Smooth muscle cell (in vitro differentiated cells): Measurements from ENCODE around the gene GALR2. TPM values are rescaled to one million over a fixed set of nuclear protein-coding genes. Genes with fewer than 3 reads are reported as not detected.
A peak's percentile ranks its signal among the peaks of the same experiment; 100 is the strongest.

Experiments
- DNase-seq: peaks from one replicate; lab custom pipeline; 2025; ENCODE audit not compliant: unreplicated experiment; lab: John Stamatoyannopoulos, UW
- H2AFZ ChIP-seq: fragments of 200-600 bp; sonication (generic); 2 replicates; pipeline ENCODE4 v1.6.0; 2016; ENCODE audit warnings: antibody characterized with exemption, low read depth, mild to moderate bottlenecking
- H3F3A ChIP-seq: fragments of 200-600 bp; sonication (generic); 2 replicates; pipeline ENCODE4 v1.6.0; 2017; ENCODE audit warnings: antibody characterized with exemption, low read depth
- H3K27ac ChIP-seq: fragments of 200-600 bp; sonication (generic); 2 replicates; pipeline ENCODE4 v1.5.1; 2016; ENCODE audit warnings: low read depth, mild to moderate bottlenecking
- H3K27me3 ChIP-seq: fragments of 200-600 bp; sonication (generic); 2 replicates; pipeline ENCODE4 v1.6.1; 2016; ENCODE audit warnings: low read depth, mild to moderate bottlenecking
- H3K36me3 ChIP-seq: fragments of 200-600 bp; sonication (generic); 2 replicates; pipeline ENCODE4 v1.5.1; 2016; ENCODE audit warnings: low read depth
- H3K4me1 ChIP-seq: fragments of 200-600 bp; sonication (generic); 2 replicates; pipeline ENCODE4 v1.5.1; 2016; ENCODE audit warnings: low read depth
- H3K4me2 ChIP-seq: fragments of 200-600 bp; sonication (generic); 2 replicates; pipeline ENCODE4 v1.6.0; 2016; ENCODE audit warnings: mild to moderate bottlenecking
- H3K4me3 ChIP-seq: fragments of 200-600 bp; sonication (generic); 2 replicates; pipeline ENCODE4 v1.5.1; 2016; ENCODE audit warnings: mild to moderate bottlenecking
- H3K79me2 ChIP-seq: fragments of 200-600 bp; sonication (generic); 2 replicates; pipeline ENCODE4 v1.6.0; 2016; ENCODE audit warnings: low read depth, mild to moderate bottlenecking
- H3K9ac ChIP-seq: fragments of 200-600 bp; sonication (generic); 2 replicates; pipeline ENCODE4 v1.6.0; 2016; ENCODE audit warnings: low read depth
- H3K9me3 ChIP-seq: fragments of 200-600 bp; sonication (generic); replicated peaks from 2 replicates; pipeline ENCODE4 v1.5.1; 2016; ENCODE audit warnings: low read depth
- H4K20me1 ChIP-seq: fragments of 200-600 bp; sonication (generic); 2 replicates; pipeline ENCODE4 v1.6.0; 2016; ENCODE audit warnings: low read depth
- WGBS: methylation state at CpG from one replicate; pipeline ENCODE4 v1.1.7; 2016; ENCODE audit warnings: low lambda C conversion rate; 5-methylcytosine and 5-hydroxymethylcytosine counted together
- polyA plus RNA-seq: library from polyadenylated mRNA; unstranded; fragments of >200 nt; fragmentation: Nextera tagmentation; extraction: Ambion mirVana; gene quantifications from 2 replicates; pipeline ENCODE4 v1.2.1, GENCODE V29; 2016
- total RNA-seq: library from RNA; depleted of rRNA; stranded (reverse); fragments of >200 nt; gene quantifications from 2 replicates; pipeline ENCODE4 v1.2.3, GENCODE V29; 2014
- TF ChIP-seq, protein P1 (sequence below): fragments of 200-600 bp; sonication (generic); IDR thresholded peaks from 2 replicates; pipeline ENCODE4 v1.5.1; 2017; ENCODE audit warnings: borderline replicate concordance, mild to moderate bottlenecking, antibody characterized with exemption; ENCODE audit not compliant: insufficient read depth, poor library complexity, severe bottlenecking

The GALR2 gene
- total and polyA plus RNA-seq, 2 experiments from 2014 or later, result not detected

DNA sequence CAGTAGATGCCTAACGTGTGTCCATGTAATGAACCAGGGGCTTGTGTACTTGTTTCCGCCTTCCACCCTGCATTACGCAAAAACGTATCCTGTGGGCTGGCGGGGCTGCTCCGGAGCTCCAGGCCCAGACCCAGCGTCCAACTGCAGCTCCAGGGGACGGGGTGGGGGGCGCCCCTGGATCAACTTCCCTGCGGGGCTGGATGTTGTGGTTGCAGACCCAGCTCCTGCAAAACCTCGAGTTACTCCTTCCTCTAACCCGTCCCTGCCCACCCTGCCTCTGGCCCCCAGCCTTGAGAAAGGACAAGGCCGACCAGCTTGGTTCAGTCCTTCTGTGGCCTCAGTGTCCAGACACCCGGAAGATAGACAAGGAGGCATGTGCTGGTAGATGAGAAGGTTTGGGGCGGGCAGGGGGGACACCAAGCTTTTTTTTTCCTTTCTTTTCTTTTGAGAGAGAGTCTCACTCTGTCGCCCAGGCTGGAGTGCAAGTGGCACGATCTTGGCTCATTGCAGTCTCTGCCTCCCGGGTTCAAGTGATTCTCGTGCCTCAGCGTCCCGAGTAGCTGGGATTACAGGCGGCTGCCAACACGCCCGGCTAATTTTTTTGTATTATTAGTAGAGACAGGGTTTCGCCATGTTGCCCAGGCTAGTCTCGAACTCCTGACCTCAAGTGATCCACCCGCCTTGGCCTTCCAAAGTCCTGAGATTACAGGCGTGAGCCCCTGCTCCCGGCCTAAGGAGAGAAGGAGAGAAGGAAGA is 29.7 kb downstream of the GALR2 start:
- H3K9me3 ChIP-seq, result no peaks in the 10 kb centered on the region
- H3K27me3 ChIP-seq, result no peaks in the 10 kb centered on the region
- H3K36me3 ChIP-seq, result no peaks in the 10 kb centered on the region
- peak overlapping the region; percentile 76 for H3K4me3 ChIP-seq
- peak overlapping the region; percentile 55 for H3K27ac ChIP-seq
- H3F3A ChIP-seq, result no peaks in the 10 kb centered on the region
- peak overlapping the region; percentile 88 for H2AFZ ChIP-seq
- H3K4me2 ChIP-seq, result peak overlapping the region; percentile 94
- WGBS, result 95% methylated on average over 29 of the region's 29 CpGs
- H3K4me1 ChIP-seq, result peaks cover 21% of the 10 kb centered on the region
- peak overlapping the region; percentile 81 for H3K9ac ChIP-seq
- TF ChIP-seq, protein P1, sequence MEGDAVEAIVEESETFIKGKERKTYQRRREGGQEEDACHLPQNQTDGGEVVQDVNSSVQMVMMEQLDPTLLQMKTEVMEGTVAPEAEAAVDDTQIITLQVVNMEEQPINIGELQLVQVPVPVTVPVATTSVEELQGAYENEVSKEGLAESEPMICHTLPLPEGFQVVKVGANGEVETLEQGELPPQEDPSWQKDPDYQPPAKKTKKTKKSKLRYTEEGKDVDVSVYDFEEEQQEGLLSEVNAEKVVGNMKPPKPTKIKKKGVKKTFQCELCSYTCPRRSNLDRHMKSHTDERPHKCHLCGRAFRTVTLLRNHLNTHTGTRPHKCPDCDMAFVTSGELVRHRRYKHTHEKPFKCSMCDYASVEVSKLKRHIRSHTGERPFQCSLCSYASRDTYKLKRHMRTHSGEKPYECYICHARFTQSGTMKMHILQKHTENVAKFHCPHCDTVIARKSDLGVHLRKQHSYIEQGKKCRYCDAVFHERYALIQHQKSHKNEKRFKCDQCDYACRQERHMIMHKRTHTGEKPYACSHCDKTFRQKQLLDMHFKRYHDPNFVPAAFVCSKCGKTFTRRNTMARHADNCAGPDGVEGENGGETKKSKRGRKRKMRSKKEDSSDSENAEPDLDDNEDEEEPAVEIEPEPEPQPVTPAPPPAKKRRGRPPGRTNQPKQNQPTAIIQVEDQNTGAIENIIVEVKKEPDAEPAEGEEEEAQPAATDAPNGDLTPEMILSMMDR, result no peak
- no peaks in the 10 kb centered on the region for H4K20me1 ChIP-seq
- no peak for DNase-seq
- H3K79me2 ChIP-seq, result peaks cover 12% of the 10 kb centered on the region

DNA sequence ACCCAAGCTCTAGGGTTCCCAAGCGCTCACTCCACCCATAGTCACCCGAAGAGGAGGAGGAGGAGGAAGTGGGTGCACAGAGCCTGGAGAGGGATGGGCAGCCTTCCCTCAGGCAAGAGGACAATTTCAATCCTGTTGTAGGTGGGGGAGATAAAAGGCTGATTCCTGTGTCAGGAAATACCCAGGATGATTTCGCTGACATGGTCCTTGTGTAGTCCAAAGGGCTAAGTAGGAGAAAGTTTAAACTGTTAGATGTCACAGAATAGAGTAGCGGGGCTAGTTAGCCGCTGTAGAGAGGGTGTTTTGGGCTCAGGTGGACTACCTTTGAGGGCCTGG is 30.3 kb downstream of the GALR2 start:
- Histone ChIP-seq H3F3A (no peaks in the 10 kb centered on the region), H3K27me3 (no peaks in the 10 kb centered on the region), H3K9me3 (no peaks in the 10 kb centered on the region), H2AFZ (no peak overlapping the region), H3K4me2 (no peak overlapping the region), H4K20me1 (no peaks in the 10 kb centered on the region), H3K27ac (no peak overlapping the region), H3K79me2 (peaks cover 12% of the 10 kb centered on the region), H3K4me3 (no peak overlapping the region), H3K36me3 (no peaks in the 10 kb centered on the region), H3K4me1 (peaks cover 21% of the 10 kb centered on the region), H3K9ac (no peak overlapping the region)
- no peak for DNase-seq
- TF ChIP-seq, protein P1, result no peak
- WGBS, result 77% methylated on average over 5 of the region's 5 CpGs

DNA sequence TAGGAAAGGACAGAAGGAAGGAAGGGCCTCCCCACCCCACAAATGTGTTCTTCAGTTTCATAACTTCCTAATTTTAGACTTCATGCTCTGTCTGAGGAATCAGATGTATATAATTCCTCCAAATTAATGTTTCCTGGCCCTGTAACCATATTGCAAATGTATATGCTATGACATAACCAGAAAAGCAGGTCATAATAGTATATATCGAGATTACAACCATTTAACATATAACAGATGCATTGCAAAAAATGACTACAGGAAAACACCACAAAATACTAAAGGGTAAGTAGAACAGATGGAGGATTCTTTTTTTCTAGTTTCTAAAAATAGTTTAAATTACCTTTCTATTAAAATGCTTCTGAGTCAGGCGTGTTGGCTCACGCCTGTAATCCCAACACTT is 32.1 kb downstream of the GALR2 start:
- Histone ChIP-seq H3F3A (no peaks in the 10 kb centered on the region), H3K4me1 (peaks cover 21% of the 10 kb centered on the region), H2AFZ (peak overlapping the region; percentile 69), H4K20me1 (no peaks in the 10 kb centered on the region), H3K27me3 (no peaks in the 10 kb centered on the region), H3K36me3 (no peaks in the 10 kb centered on the region), H3K4me3 (no peak overlapping the region), H3K9me3 (no peaks in the 10 kb centered on the region), H3K79me2 (peaks cover 12% of the 10 kb centered on the region), H3K9ac (no peak overlapping the region), H3K4me2 (no peak overlapping the region), H3K27ac (no peak overlapping the region)
- 88% methylated on average over 3 of the region's 3 CpGs for WGBS
- TF ChIP-seq, protein P1, result no peak
- no peak for DNase-seq

DNA sequence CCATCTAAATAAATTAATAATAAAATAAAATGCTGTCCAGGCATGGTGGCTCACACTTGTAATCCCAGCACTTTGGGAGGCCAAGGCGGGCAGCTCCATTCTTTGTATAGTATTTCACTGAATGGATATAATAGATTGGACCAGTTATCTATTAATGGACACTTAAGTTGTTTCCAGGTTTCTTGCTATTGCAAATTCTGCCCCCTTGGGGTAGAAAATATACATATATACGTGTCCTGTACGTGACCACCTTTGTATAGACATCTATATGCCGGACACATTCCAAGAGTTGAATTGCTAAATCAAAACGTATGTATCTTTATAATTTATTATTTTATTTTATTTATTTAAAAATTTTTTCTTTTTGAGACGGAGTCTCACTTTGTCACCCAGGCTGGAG is 32.9 kb downstream of the GALR2 start:
- H2AFZ ChIP-seq, result no peak overlapping the region
- 91% methylated on average over 6 of the region's 6 CpGs for WGBS
- H3K27me3 ChIP-seq, result no peaks in the 10 kb centered on the region
- H3F3A ChIP-seq, result no peaks in the 10 kb centered on the region
- H3K9ac ChIP-seq, result no peak overlapping the region
- TF ChIP-seq, protein P1, result peak; percentile 14
- peaks cover 7% of the 10 kb centered on the region for H3K79me2 ChIP-seq
- H3K4me2 ChIP-seq, result no peak overlapping the region
- no peaks in the 10 kb centered on the region for H3K9me3 ChIP-seq
- no peaks in the 10 kb centered on the region for H3K36me3 ChIP-seq
- peaks cover 16% of the 10 kb centered on the region for H3K4me1 ChIP-seq
- H3K4me3 ChIP-seq, result no peak overlapping the region
- H3K27ac ChIP-seq, result no peak overlapping the region
- no peaks in the 10 kb centered on the region for H4K20me1 ChIP-seq
- DNase-seq, result no peak
